Endothelial cell (in vitro differentiated cells): ENCODE measurements around the gene PPM1D. TPM values are rescaled to one million over a fixed set of nuclear protein-coding genes. Genes with fewer than 3 reads are reported as not detected.

Source experiments
- DNase-seq: peaks from one replicate; pipeline ENCODE4 v3.0.0; 2021; ENCODE audit warnings: low spot score
- H3K27ac Mint-ChIP-seq: one replicate; pipeline ENCODE4 v1.8.0; 2021; ENCODE audit warnings: mixed read lengths, inconsistent platforms; ENCODE audit not compliant: unreplicated experiment
- H3K27me3 Mint-ChIP-seq: one replicate; pipeline ENCODE4 v1.8.0; 2021; ENCODE audit warnings: mild to moderate bottlenecking, moderate library complexity, mixed read lengths, inconsistent platforms; ENCODE audit not compliant: unreplicated experiment
- H3K36me3 Mint-ChIP-seq: one replicate; pipeline ENCODE4 v1.8.0; 2021; ENCODE audit warnings: mild to moderate bottlenecking, low read depth, mixed read lengths, inconsistent platforms; ENCODE audit not compliant: unreplicated experiment
- H3K4me1 Mint-ChIP-seq: one replicate; pipeline ENCODE4 v1.8.0; 2021; ENCODE audit warnings: mild to moderate bottlenecking, mixed read lengths, inconsistent platforms; ENCODE audit not compliant: unreplicated experiment
- H3K4me3 Mint-ChIP-seq: one replicate; pipeline ENCODE4 v1.8.0; 2021; ENCODE audit warnings: mild to moderate bottlenecking, mixed read lengths, inconsistent platforms; ENCODE audit not compliant: unreplicated experiment
- H3K9me3 Mint-ChIP-seq: one replicate; pipeline ENCODE4 v1.8.0; 2021; ENCODE audit warnings: mixed read lengths, inconsistent platforms; ENCODE audit not compliant: unreplicated experiment
- CTCF ChIP-seq: fragments of 200-600 bp; sonication (generic); IDR thresholded peaks from one replicate; pipeline ENCODE4 v1.5.0; 2021; ENCODE audit warnings: antibody characterized with exemption; ENCODE audit not compliant: unreplicated experiment
- total RNA-seq: library from RNA; stranded (reverse); fragmentation: NEBNext Ultra II Directional; extraction: Animal tissue kit (Norgen Biotek cat#: 25700); gene quantifications from one replicate; pipeline ENCODE4 v1.2.1, GENCODE V29; 2021; ENCODE audit not compliant: unreplicated experiment

Gene PPM1D
- total RNA-seq, 1 donor from 2014 or later = 14.6 TPM

GRCh38 chr17:60647705-60648104 is 47.7 kb downstream of the PPM1D start:
- no peak for DNase-seq
- no peak overlapping the region for H3K27ac Mint-ChIP-seq
- H3K27me3 Mint-ChIP-seq = no peaks in the 10 kb centered on the region
- H3K4me3 Mint-ChIP-seq = no peak overlapping the region
- TF ChIP-seq CTCF = no peak
- H3K36me3 Mint-ChIP-seq = peaks cover 12% of the 10 kb centered on the region
- no peaks in the 10 kb centered on the region for H3K4me1 Mint-ChIP-seq
- H3K9me3 Mint-ChIP-seq = no peaks in the 10 kb centered on the region

- H3K9me3 Mint-ChIP-seq = no peaks in the 10 kb centered on the region
- no peaks in the 10 kb centered on the region for H3K4me1 Mint-ChIP-seq
- H3K27ac Mint-ChIP-seq = no peak overlapping the region
- no peak for TF ChIP-seq CTCF
- H3K27me3 Mint-ChIP-seq = no peaks in the 10 kb centered on the region
- no peak for DNase-seq
- no peak overlapping the region for H3K4me3 Mint-ChIP-seq
- H3K36me3 Mint-ChIP-seq = peaks cover 15% of the 10 kb centered on the region
Observed at GRCh38 chr17:60652454-60653247, 52.7 kb downstream of the PPM1D start.

GRCh38 chr17:60653569-60653968 is 53.6 kb downstream of the PPM1D start:
- Mint-ChIP-seq H3K36me3 (peaks cover 11% of the 10 kb centered on the region), H3K4me3 (no peak overlapping the region), H3K27me3 (no peaks in the 10 kb centered on the region)

GRCh38 chr17:60656499-60656898 is 56.5 kb downstream of the PPM1D start:
- TF ChIP-seq CTCF = no peak
- H3K27ac Mint-ChIP-seq = no peak overlapping the region
- no peaks in the 10 kb centered on the region for H3K27me3 Mint-ChIP-seq
- H3K4me1 Mint-ChIP-seq = no peaks in the 10 kb centered on the region
- H3K4me3 Mint-ChIP-seq = no peak overlapping the region
- DNase-seq = no peak
- H3K36me3 Mint-ChIP-seq = peaks cover 4% of the 10 kb centered on the region
- H3K9me3 Mint-ChIP-seq = no peaks in the 10 kb centered on the region

More at GRCh38 chr17:60653569-60653968, 53.6 kb downstream of the PPM1D start:
- Mint-ChIP-seq H3K9me3 (no peaks in the 10 kb centered on the region), H3K4me1 (no peaks in the 10 kb centered on the region), H3K27ac (no peak overlapping the region)
- DNase-seq = no peak
- no peak for TF ChIP-seq CTCF

GRCh38 chr17:60659156-60659555 is 59.2 kb downstream of the PPM1D start:
- Mint-ChIP-seq H3K36me3 (peaks cover 4% of the 10 kb centered on the region), H3K9me3 (no peaks in the 10 kb centered on the region), H3K4me1 (no peaks in the 10 kb centered on the region), H3K4me3 (no peak overlapping the region), H3K27ac (no peak overlapping the region), H3K27me3 (no peaks in the 10 kb centered on the region)
- TF ChIP-seq CTCF = no peak
- no peak for DNase-seq
